ENCODE measurements around the gene HDLBP.

Gene HDLBP

GRCh38 chr2:241185961-241186360, 129.5 kb downstream of the HDLBP start:
- H3K9me3 ChIP-seq (ENCODE audit: control insufficient read depth, insufficient read depth, low read length) = no peaks in the 10 kb centered on the region
- H3K4me1 ChIP-seq (ENCODE audit: insufficient read depth, low read length) = peaks cover 13% of the 10 kb centered on the region; the same call in 1 of the 2 replicates
- H3K36me3 ChIP-seq (ENCODE audit: insufficient read depth, low read length) = no peaks in the 10 kb centered on the region
- H3K9ac ChIP-seq (ENCODE audit: low read depth, low read length) = no peak overlapping the region

DNA sequence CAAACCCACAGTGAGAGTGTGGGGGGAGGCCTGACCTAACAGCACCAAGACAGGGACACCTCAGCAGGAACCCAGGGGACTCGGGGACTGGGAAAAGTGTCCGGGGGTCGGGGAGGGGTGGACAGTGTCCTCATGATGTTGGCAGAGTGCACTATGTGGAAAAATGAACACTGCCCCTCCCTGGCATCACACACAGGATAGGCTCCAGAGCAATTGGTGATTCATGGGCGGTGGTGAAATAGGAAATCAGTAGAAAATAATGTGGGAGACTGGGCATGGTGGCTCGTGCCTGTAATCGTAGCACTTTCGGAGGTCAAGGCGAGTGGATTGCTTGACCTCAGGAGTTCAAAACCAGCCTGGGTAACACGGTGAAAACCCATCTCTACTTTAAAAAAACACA, 130.6 kb downstream of the HDLBP start:
- H3K36me3 ChIP-seq (ENCODE audit: insufficient read depth, low read length) = no peaks in the 10 kb centered on the region
- no peaks in the 10 kb centered on the region for H3K9me3 ChIP-seq (ENCODE audit: control insufficient read depth, insufficient read depth, low read length)
- no peak overlapping the region for H3K9ac ChIP-seq (ENCODE audit: low read depth, low read length)
- peaks cover 13% of the 10 kb centered on the region; the same call in 1 of the 2 replicates for H3K4me1 ChIP-seq (ENCODE audit: insufficient read depth, low read length)

GRCh38 chr2:241183221-241183620, 132.3 kb downstream of the HDLBP start:
- H3K36me3 ChIP-seq (ENCODE audit: insufficient read depth, low read length) = no peaks in the 10 kb centered on the region
- no peak overlapping the region for H3K9ac ChIP-seq (ENCODE audit: low read depth, low read length)
- peaks cover 10% of the 10 kb centered on the region; the same call in 1 of the 2 replicates for H3K4me1 ChIP-seq (ENCODE audit: insufficient read depth, low read length)
- no peaks in the 10 kb centered on the region for H3K9me3 ChIP-seq (ENCODE audit: control insufficient read depth, insufficient read depth, low read length)

DNA sequence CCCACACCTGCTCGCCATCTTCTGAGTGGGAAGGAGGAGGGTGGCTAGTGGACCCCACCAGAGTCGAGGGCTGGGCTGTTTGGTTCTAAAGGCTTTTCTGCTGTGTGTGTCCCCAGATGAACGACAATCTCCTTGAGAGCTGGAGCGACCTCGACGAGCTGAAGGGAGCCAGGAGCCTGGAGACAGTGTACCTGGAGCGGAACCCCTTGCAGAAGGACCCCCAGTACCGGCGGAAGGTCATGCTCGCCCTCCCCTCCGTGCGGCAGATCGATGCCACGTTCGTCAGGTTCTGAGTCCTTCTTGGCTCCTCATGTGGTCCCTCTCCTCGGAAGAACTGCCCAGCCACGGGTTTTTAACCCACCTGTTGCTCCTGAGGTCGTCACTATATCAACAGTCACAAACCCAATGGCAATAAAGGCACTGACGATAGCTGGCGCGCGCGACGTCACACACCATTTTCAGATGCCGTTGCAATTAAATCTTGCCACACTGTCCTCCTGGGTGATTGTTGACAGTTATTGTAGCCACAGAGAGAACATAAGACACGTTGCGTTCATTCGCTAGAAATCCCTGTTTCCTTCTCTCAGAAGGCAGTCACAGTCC, 132.8 kb downstream of the HDLBP start:
- no peaks in the 10 kb centered on the region for H3K36me3 ChIP-seq (ENCODE audit: insufficient read depth, low read length)
- no peaks in the 10 kb centered on the region for H3K9me3 ChIP-seq (ENCODE audit: control insufficient read depth, insufficient read depth, low read length)
- peaks cover 6% of the 10 kb centered on the region; the same call in 1 of the 2 replicates for H3K4me1 ChIP-seq (ENCODE audit: insufficient read depth, low read length)
- H3K9ac ChIP-seq (ENCODE audit: low read depth, low read length) = no peak overlapping the region

GRCh38 chr2:241182126-241182525, 133.3 kb downstream of the HDLBP start:
- Histone ChIP-seq H3K9me3 (ENCODE audit: control insufficient read depth, insufficient read depth, low read length) (no peaks in the 10 kb centered on the region), H3K4me1 (ENCODE audit: insufficient read depth, low read length) (peaks cover 3% of the 10 kb centered on the region; the same call in 1 of the 2 replicates), H3K9ac (ENCODE audit: low read depth, low read length) (no peak overlapping the region), H3K36me3 (ENCODE audit: insufficient read depth, low read length) (no peaks in the 10 kb centered on the region)

GRCh38 chr2:241180495-241180894, 135.0 kb downstream of the HDLBP start:
- H3K36me3 ChIP-seq (ENCODE audit: insufficient read depth, low read length) = no peaks in the 10 kb centered on the region
- H3K9me3 ChIP-seq (ENCODE audit: control insufficient read depth, insufficient read depth, low read length) = no peaks in the 10 kb centered on the region
- H3K4me1 ChIP-seq (ENCODE audit: insufficient read depth, low read length) = no peaks in the 10 kb centered on the region

DNA sequence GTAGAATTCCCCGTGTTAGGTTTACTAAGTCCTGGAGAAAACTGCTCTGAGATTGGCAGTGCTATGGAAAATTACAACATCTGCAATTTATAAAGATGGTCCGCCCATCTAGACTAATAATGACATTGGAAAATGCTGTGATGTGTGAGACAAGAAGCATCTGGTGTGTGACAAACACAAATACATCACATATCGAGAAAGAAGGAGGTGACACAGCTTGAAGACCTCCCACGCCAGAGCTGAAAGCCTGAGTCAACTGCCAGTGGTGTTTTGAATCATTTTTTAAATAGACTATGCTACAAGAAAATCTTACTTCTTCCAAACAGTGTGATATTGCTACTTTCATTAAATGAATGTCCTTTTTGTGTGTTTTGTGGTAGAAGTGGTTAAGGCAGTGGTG, 135.6 kb downstream of the HDLBP start:
- Histone ChIP-seq H3K36me3 (ENCODE audit: insufficient read depth, low read length) (no peaks in the 10 kb centered on the region), H3K9ac (ENCODE audit: low read depth, low read length) (no peak overlapping the region), H3K9me3 (ENCODE audit: control insufficient read depth, insufficient read depth, low read length) (no peaks in the 10 kb centered on the region), H3K4me1 (ENCODE audit: insufficient read depth, low read length) (no peaks in the 10 kb centered on the region)

More at GRCh38 chr2:241180495-241180894, 135.0 kb downstream of the HDLBP start:
- no peak overlapping the region for H3K9ac ChIP-seq (ENCODE audit: low read depth, low read length)

- Histone ChIP-seq H3K4me1 (ENCODE audit: insufficient read depth, low read length) (no peaks in the 10 kb centered on the region), H3K9me3 (ENCODE audit: control insufficient read depth, insufficient read depth, low read length) (no peaks in the 10 kb centered on the region), H3K36me3 (ENCODE audit: insufficient read depth, low read length) (no peaks in the 10 kb centered on the region), H3K9ac (ENCODE audit: low read depth, low read length) (no peak overlapping the region)
Observed at GRCh38 chr2:241178961-241179360, 136.5 kb downstream of the HDLBP start.

DNA sequence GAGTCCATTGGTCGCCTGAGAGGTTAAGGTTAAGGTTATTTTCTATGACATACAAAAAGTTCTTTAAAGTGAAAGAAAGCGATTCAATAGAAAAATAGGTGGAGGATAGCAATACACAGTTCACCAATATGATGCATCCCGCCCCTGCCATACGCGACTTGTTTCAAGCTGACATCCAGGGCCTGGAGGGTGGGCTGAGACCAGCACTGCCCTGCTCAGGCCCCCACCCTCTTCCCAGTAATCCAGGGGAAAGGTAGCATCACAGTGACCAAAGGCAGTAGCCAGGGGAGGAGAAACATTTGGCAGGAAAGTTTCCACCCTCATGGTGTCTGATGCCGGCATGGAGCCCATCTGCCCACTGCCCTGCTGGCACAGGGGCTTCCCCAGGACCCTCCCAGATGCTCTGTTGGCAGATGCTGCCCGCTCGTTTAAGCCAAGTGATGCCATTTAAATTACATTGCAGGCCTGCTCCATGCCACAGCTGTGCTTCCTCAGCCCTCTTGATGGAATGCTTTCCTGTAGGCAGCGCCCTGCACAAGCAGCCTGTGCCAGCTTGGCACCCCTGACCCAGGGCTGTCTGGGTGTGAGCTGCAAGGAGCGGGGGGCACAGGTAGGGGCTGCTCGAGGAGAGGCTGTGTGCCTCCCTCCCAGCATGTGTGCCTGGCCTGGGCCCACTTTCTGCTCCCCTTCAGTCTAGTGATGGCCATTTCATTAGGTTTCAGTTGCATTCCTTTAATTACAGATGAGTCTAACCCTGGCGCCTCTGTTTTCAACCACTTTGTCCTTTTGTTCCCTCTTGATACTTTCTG, 137.7 kb downstream of the HDLBP start:
- Histone ChIP-seq H3K4me1 (ENCODE audit: insufficient read depth, low read length) (no peaks in the 10 kb centered on the region), H3K9me3 (ENCODE audit: control insufficient read depth, insufficient read depth, low read length) (no peaks in the 10 kb centered on the region), H3K9ac (ENCODE audit: low read depth, low read length) (no peak overlapping the region), H3K36me3 (ENCODE audit: insufficient read depth, low read length) (no peaks in the 10 kb centered on the region)
